Small intestine (tissue), 7 donors: ENCODE measurements around the gene SECISBP2. TPM values are rescaled to one million over a fixed set of nuclear protein-coding genes. Genes with fewer than 3 reads are reported as not detected.
"Not testable (repeated sequence)": the region's sequence is repeated elsewhere in the genome, so short reads cannot be mapped to it uniquely, and the experiment has no call there.

ENCODE experiments used
- DNase-seq, 2 donors: peaks; one replicate each; pipeline versions ENCODE4 v3.0.0 to v3.0.0-alpha.2; 2013
- FAIRE-seq: peaks from 2 replicates; lab custom pipeline; 2012; peaks lifted over from hg19 to GRCh38; lab: Jason Lieb, UNC
- H3K27ac ChIP-seq, 3 donors: one replicate each; pipeline ENCODE4 v1.5.1; 2013; ENCODE audit warnings: low read length in 2 of 3, mild to moderate bottlenecking in 2 of 3, control low read depth in 1 of 3, inconsistent platforms in 1 of 3, low read depth in 1 of 3, moderate library complexity in 1 of 3
- H3K27me3 ChIP-seq, 3 donors: one replicate each; pipeline ENCODE4 v1.6.1; 2013; ENCODE audit warnings: low read length in 3 of 3, inconsistent platforms in 1 of 3; ENCODE audit not compliant: control insufficient read depth in 3 of 3, insufficient read depth in 3 of 3
- H3K36me3 ChIP-seq, 3 donors: one replicate each; pipeline ENCODE4 v1.6.1; 2013; ENCODE audit warnings: low read length in 3 of 3, inconsistent platforms in 1 of 3, low read depth in 1 of 3, mild to moderate bottlenecking in 1 of 3, moderate library complexity in 1 of 3; ENCODE audit not compliant: control insufficient read depth in 3 of 3, insufficient read depth in 2 of 3
- H3K4me1 ChIP-seq, 3 donors: one replicate each; pipeline ENCODE4 v1.6.1; 2013; ENCODE audit warnings: low read length in 2 of 3, inconsistent platforms in 1 of 3, low read depth in 1 of 3, mild to moderate bottlenecking in 1 of 3, moderate library complexity in 1 of 3; ENCODE audit not compliant: control insufficient read depth in 3 of 3, insufficient read depth in 2 of 3
- H3K4me3 ChIP-seq, 3 donors: one replicate each; pipeline ENCODE4 v1.5.1; 2013; ENCODE audit warnings: low read length in 3 of 3, control low read depth in 1 of 3, inconsistent platforms in 1 of 3, low read depth in 1 of 3, mild to moderate bottlenecking in 1 of 3, moderate library complexity in 1 of 3
- H3K9me3 ChIP-seq, 2 donors: one replicate each; pipeline ENCODE4 v1.6.1; 2013; ENCODE audit warnings: low read depth in 1 of 2, low read length in 1 of 2; ENCODE audit not compliant: control insufficient read depth in 2 of 2, insufficient read depth in 1 of 2
- WGBS, 3 donors: extraction: QIAGEN DNeasy Blood & Tissue Kit; methylation state at CpG; one replicate each; pipeline ENCODE4 v1.1.7; 2013; 5-methylcytosine and 5-hydroxymethylcytosine counted together
- polyA plus RNA-seq, 4 donors: library from polyadenylated mRNA; stranded (reverse) in 3 of 4; unstranded in 1 of 4; fragments of 200-250 nt in 3 of 4; fragments of 120-200 nt in 1 of 4; gene quantifications; one replicate each; pipeline versions ENCODE4 v1.2.1 to v1.2.3, GENCODE V29; 2013
- donor health status: healthy with polysubstance abuse.
- donor health status: control.
- donor health status: control.
- donor health status: Bipolar disorder and iron deficiency.
- donor health status: healthy.

SECISBP2 gene
- polyA plus RNA-seq, 4 donors: 17.6 to 69.2 (median 25.3) TPM

DNA sequence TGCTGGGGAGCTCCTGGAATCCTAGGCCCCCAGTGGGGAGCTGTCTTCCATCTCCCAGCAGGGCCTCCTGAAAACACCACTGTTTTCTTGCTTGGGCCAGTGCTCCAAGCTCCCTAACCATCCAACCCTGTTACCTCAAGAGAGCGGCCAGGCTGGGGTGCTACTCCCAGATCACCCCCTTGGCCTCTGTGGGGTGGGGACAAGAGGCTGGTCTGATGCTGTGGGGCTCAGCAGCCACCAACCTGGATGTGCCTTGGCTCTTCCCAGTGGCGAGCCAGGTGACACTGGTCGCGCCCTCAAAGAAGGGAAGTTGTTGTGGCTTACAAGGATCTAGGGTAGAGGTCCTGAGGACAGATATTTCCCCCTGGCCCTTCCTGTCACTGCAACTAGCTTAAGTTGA, 49.0 kb downstream of the SECISBP2 start:
- FAIRE-seq (no peak), DNase-seq (no peak)
- Histone ChIP-seq H3K4me3 (no peak overlapping the region), H3K9me3 (no peaks in the 10 kb centered on the region), H3K4me1 (no peaks in the 10 kb centered on the region), H3K27me3 (no peaks in the 10 kb centered on the region), H3K27ac (no peak overlapping the region), H3K36me3 (peaks cover 0 to 25% (median 0%) of the 10 kb centered on the region in 3 donors)
- 91 to 93% (median 91%) methylated on average over 4 of the region's 4 CpGs for WGBS, 3 donors

DNA sequence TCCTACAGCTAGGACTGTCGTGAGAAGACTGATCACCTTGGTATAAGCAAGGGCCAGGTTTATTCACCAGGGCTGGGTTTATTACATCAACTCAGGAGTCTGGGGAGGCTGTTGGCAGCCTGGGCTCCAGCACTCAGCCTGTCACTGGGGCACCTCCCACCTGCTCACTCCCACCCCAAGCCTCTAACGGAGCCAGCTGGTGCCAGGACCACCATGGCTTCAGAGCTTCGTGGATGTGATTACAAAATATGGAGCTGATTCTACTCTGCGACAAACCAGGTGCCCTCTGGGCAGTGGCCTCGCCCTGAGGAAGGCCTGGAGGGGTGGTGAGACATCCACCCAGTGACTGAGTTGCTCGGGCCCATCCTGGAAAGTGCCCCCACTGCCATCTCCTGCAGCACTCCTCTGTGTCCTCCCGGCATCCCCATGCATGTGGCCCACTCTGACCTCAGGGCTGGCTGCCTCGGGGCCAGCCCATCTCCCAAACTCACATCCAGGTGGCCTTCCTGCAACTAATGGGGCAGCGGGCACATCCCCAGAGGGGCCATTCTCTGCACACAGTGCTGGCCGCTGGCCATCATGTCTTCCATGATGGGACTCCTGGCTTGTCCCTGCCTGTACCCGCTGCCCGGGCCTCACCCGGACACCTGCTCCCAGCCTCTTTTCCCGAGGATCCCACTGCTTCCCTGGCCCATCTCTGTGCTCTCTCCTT, 49.6 kb downstream of the SECISBP2 start:
- 86 to 91% (median 91%) methylated on average over 13 to 14 of the region's 14 CpGs for WGBS, 3 donors
- H3K27me3 ChIP-seq: no peaks in the 10 kb centered on the region
- H3K27ac ChIP-seq: no peak overlapping the region
- H3K4me3 ChIP-seq: no peak overlapping the region
- H3K4me1 ChIP-seq: no peaks in the 10 kb centered on the region
- DNase-seq (no peak), FAIRE-seq (no peak)
- H3K9me3 ChIP-seq: no peaks in the 10 kb centered on the region
- peaks cover 0 to 19% (median 0%) of the 10 kb centered on the region in 3 donors for H3K36me3 ChIP-seq

DNA sequence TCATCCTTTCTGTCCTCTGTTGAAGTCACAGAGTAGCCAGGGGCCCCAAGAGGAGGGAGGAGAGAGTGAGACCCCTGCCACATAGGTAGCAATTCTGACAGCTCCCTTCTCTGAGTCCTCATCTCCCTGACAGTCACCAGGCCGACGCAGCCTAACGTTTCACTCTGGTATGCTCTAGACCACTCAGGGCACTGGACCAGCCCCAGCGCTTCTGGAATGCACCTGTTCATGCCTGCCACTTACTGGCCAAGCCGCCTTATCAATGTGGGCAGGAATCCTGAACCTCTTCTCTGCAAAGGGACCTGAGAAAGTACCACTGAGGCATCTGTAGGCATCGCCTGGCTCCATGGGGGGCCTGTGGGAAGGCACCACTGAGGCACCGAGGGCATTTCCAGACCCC, 50.2 kb downstream of the SECISBP2 start:
- H3K9me3 ChIP-seq: no peaks in the 10 kb centered on the region
- no peak for DNase-seq
- H3K4me3 ChIP-seq: no peak overlapping the region
- 89 to 93% (median 91%) methylated on average over 7 of the region's 7 CpGs for WGBS, 3 donors
- peaks cover 0 to 13% (median 0%) of the 10 kb centered on the region in 3 donors for H3K36me3 ChIP-seq
- H3K27me3 ChIP-seq: no peaks in the 10 kb centered on the region
- H3K27ac ChIP-seq: no peak overlapping the region
- no peak for FAIRE-seq
- H3K4me1 ChIP-seq: no peaks in the 10 kb centered on the region

DNA sequence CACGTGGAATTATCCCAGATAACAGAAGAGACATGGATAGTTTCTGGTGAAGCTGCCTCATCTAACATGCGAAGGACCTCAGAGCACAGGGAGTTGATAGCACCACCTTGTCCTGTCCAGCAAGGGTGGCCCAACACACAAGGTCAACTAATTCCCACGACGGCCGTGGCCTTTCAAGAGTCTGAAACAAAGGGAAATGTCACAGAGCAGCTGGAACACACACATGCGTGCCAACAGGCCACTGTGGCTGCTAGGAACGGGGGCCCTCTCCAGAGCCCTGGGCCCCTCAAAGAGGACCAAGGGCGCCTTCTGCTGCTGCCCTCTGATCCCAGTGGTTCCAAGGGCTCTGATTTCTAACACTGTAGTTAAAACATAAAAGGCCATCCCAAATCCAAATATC, 50.7 kb downstream of the SECISBP2 start:
- H3K4me1 ChIP-seq: no peaks in the 10 kb centered on the region
- H3K27ac ChIP-seq: no peak overlapping the region
- FAIRE-seq (no peak), DNase-seq (no peak)
- no peaks in the 10 kb centered on the region for H3K9me3 ChIP-seq
- 88 to 96% (median 90%) methylated on average over 8 of the region's 8 CpGs for WGBS, 3 donors
- no peaks in the 10 kb centered on the region for H3K27me3 ChIP-seq
- no peak overlapping the region for H3K4me3 ChIP-seq
- H3K36me3 ChIP-seq: peaks cover 0 to 8% (median 0%) of the 10 kb centered on the region in 3 donors

DNA sequence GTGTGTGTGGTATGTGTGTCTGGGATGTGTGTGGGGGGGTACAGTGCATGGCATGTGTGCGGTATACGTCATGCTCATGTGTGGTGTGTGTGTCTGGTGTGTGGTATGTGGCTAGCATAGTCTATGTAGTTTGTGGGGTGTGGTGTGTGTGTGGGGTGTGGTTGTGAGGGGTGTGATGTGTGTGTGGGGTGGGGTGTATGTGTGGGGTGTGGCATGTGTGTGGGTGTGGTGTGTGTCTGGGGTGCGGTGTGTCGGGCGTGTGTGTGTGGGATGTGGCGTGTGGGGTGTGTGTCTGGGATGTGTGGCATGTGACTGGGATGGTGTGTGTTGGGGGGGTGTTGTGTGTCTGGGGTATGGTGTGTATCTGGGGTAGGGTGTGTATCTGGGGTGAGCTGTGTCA, 52.3 kb downstream of the SECISBP2 start:
- no peak for FAIRE-seq
- Histone ChIP-seq H3K4me1 (no peaks in the 10 kb centered on the region), H3K27me3 (no peaks in the 10 kb centered on the region), H3K27ac (no peak overlapping the region), H3K4me3 (no peak overlapping the region), H3K36me3 (no peaks in the 10 kb centered on the region), H3K9me3 (no peaks in the 10 kb centered on the region)
- no peak for DNase-seq
- WGBS, 3 donors: 95% methylated on average over 6 of the region's 6 CpGs

DNA sequence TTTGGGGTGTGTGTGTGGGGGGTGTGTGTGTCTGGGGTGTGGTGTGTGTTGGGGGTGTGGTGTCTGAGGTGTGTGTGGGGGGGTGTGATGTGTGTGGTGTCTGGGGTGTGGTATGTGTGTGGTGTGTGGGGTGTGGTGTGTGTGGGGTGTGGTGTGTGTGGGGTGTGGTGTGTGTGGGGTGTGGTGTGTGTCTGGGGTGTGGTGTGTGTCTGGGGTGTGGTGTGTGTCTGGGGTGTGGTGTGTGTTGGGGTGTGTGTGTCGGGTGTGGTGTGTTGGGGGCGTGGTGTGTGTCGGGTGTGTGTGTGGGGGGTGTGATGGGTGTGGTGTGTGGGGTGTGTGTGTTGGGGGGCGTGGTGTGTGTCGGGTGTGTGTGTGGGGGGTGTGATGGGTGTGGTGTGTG, 53.5 kb downstream of the SECISBP2 start:
- not testable (repeated sequence) for H3K9me3 ChIP-seq, DNase-seq, H3K27ac ChIP-seq, FAIRE-seq, H3K27me3 ChIP-seq, H3K36me3 ChIP-seq, H3K4me1 ChIP-seq, H3K4me3 ChIP-seq
- WGBS, 3 donors: 45 to 76% (median 74%) methylated on average over 2 to 5 of the region's 5 CpGs

DNA sequence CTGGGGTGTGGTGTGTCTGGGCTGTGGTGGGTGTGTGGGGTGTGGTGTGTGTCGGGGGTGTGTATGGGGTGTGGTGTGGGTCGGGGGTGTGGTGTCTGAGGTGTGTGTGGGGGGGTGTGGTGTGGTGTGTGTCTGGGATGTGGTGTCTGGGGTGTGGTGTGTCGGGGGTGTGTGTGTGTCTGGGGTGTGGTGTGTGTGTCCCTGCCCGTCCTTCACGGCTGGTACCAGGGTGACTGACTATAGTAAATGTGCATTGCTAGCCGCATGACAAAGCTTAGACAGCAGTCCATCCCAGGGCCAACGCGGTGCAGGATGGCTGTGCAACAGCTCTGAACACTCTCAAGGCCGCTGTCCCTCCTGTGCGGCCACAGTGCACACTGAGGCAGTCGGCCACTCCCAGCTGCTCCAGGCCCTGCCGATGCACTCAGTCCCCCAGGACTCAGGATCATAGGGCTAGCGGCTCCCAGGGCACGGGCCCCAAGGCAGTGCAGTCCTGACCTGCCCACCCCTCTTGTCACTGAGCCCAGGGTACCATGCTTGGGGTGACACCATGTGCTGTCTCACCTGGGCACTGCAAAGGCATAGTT, 54.0 kb downstream of the SECISBP2 start:
- H3K9me3 ChIP-seq: no peaks in the 10 kb centered on the region
- DNase-seq (no peak), FAIRE-seq (no peak)
- H3K27ac ChIP-seq: no peak overlapping the region
- H3K27me3 ChIP-seq: no peaks in the 10 kb centered on the region
- H3K4me1 ChIP-seq: no peaks in the 10 kb centered on the region
- 67 to 76% (median 73%) methylated on average over 14 of the region's 14 CpGs for WGBS, 3 donors
- no peak overlapping the region for H3K4me3 ChIP-seq
- H3K36me3 ChIP-seq: peaks cover 0 to 11% (median 0%) of the 10 kb centered on the region in 3 donors

DNA sequence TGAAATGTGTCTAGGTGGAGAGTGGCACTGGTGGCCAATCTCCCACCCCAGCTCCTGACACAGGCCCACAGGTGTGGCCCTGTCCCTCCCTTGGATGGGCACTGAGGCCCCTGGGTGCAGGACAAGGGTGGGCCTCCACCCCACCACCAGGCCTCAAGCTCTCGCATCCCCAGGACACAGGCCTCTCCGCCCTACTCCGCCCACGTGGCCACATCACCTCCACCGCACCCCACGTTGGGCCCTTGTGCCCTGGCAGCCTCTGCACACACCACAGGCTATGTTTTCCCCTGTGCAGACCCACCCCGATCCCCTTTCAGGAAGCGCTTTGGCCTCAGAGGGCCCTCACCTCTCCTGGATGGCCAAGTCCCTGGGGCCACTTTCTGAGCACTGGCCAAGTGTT, 54.7 kb downstream of the SECISBP2 start:
- DNase-seq (no peak), FAIRE-seq (no peak)
- Histone ChIP-seq H3K27ac (no peak overlapping the region), H3K27me3 (no peaks in the 10 kb centered on the region), H3K4me1 (no peaks in the 10 kb centered on the region), H3K4me3 (no peak overlapping the region), H3K9me3 (no peaks in the 10 kb centered on the region), H3K36me3 (peaks cover 0 to 14% (median 0%) of the 10 kb centered on the region in 3 donors)
- WGBS, 3 donors: 79 to 92% (median 87%) methylated on average over 8 of the region's 8 CpGs
